HepG2 (cell line): ENCODE data around the gene SMAD6. TPM values are rescaled to one million over a fixed set of nuclear protein-coding genes. Genes with fewer than 3 reads are reported as not detected.

Source experiments
- ATAC-seq: fragments of 200-7000 bp; cut with Tn5 transposase; 3 replicates; pipeline ENCODE4 v1.9.1; 2020; ENCODE audit warnings: mild to moderate bottlenecking, moderate library complexity
- BruUV-seq: library from RNA; stranded (reverse); fragments of 400-500 nt; replicated peaks from 2 replicates; lab custom pipeline; 2021; lab: Mats Ljungman, UMichigan
- CTCF ChIA-PET: fragments of 300-600 bp; formaldehyde crosslinking; extraction: SDS; loops from one replicate; lab custom pipeline; 2021; ENCODE audit warnings: low total read pairs, inconsistent platforms, low intra/inter-chr PET ratio; lab: Yijun Ruan, JAX
- POLR2A ChIA-PET: fragments of 350-600 bp; sonication (Branson Sonifier 250); formaldehyde crosslinking; loops from one replicate; lab custom pipeline; 2020; ENCODE audit warnings: antibody characterized with exemption, inconsistent platforms; lab: Yijun Ruan, JAX
- DNase-seq: peaks from one replicate; pipeline ENCODE4 v3.0.0-alpha.2; 2015; ENCODE audit warnings: low spot score
- FAIRE-seq: peaks from 3 replicates; lab custom pipeline; 2011; peaks lifted over from hg19 to GRCh38; lab: Jason Lieb, UNC
- H2AFZ ChIP-seq: one replicate; pipeline ENCODE4 v1.6.1; 2011; ENCODE audit warnings: low read length, inconsistent platforms
- H3K27ac ChIP-seq: fragments of 300-600 bp; 3 replicates; pipeline ENCODE4 v1.8.0; 2011; ENCODE audit warnings: mixed run types, mild to moderate bottlenecking, mixed read lengths, low read length, inconsistent platforms; ENCODE audit not compliant: insufficient read depth; ENCODE audit errors: extremely low read length
- H3K27me3 ChIP-seq, 2 experiments: fragments of 200-600 bp in 1 of 2; 2 replicates in 1 of 2; 3 replicates in 1 of 2; pipeline versions ENCODE4 v1.6.0 to v1.8.0; 2011; ENCODE audit warnings: low read length in 2 of 2, mild to moderate bottlenecking in 2 of 2, moderate library complexity in 2 of 2, inconsistent platforms in 1 of 2; ENCODE audit not compliant: insufficient read depth in 2 of 2, control insufficient read depth in 1 of 2
- H3K36me3 ChIP-seq, 2 experiments: fragments of 200-600 bp in 1 of 2; replicated peaks in 1 of 2; 2 replicates in 1 of 2; 3 replicates in 1 of 2; pipeline versions ENCODE4 v1.5.1 to v1.8.0; 2011; ENCODE audit warnings: low read length in 2 of 2, inconsistent platforms in 1 of 2; ENCODE audit not compliant: insufficient read depth in 2 of 2, control insufficient read depth in 1 of 2
- H3K4me1 ChIP-seq: 2 replicates; pipeline ENCODE4 v1.5.1; 2012; ENCODE audit warnings: low read length, inconsistent platforms; ENCODE audit not compliant: insufficient read depth
- H3K4me2 ChIP-seq: 2 replicates; pipeline ENCODE4 v1.6.0; 2011; ENCODE audit warnings: low read depth, low read length, inconsistent platforms
- H3K4me3 ChIP-seq, 3 experiments: fragments of 200-600 bp in 1 of 3; sonication (generic), shearing (Covaris generic) in 1 of 3; replicated peaks in 1 of 3; 2 replicates each; pipeline ENCODE4 v1.5.1; 2011 to 2016; ENCODE audit warnings: low read length in 3 of 3, inconsistent platforms in 2 of 3, low read depth in 2 of 3, mild to moderate bottlenecking in 2 of 3, control low read depth in 1 of 3, mixed read lengths in 1 of 3; ENCODE audit not compliant: insufficient read depth in 1 of 3
- H3K79me2 ChIP-seq: one replicate; pipeline ENCODE4 v1.6.1; 2011; ENCODE audit warnings: low read length, inconsistent platforms; ENCODE audit not compliant: insufficient read depth
- H3K9ac ChIP-seq: 2 replicates; pipeline ENCODE4 v1.6.0; 2011; ENCODE audit warnings: mild to moderate bottlenecking, low read depth, low read length, inconsistent platforms; ENCODE audit not compliant: insufficient read depth
- H3K9me3 ChIP-seq: 2 replicates; pipeline ENCODE4 v1.5.1; 2012; ENCODE audit warnings: mild to moderate bottlenecking, low read length
- H4K20me1 ChIP-seq: 2 replicates; pipeline ENCODE4 v1.6.0; 2011; ENCODE audit warnings: inconsistent platforms, mild to moderate bottlenecking, low read length, moderate library complexity; ENCODE audit not compliant: insufficient read depth
- HNF4A ChIP-seq: sonication (generic); formaldehyde crosslinking; IDR thresholded peaks from 2 replicates; pipeline ENCODE4 v1.4.0; 2020; ENCODE audit warnings: missing genetic modification reagents
- KDM1A ChIP-seq: IDR thresholded peaks from 2 replicates; pipeline ENCODE4 v1.6.1; 2016; ENCODE audit warnings: missing compliant biosample characterization
- MLX ChIP-seq: IDR thresholded peaks from 2 replicates; pipeline ENCODE4 v1.6.1; 2016
- NBN ChIP-seq: fragments of 450-650 bp; conservative IDR thresholded peaks from 2 replicates; pipeline ENCODE4 v1.6.1; 2017
- NCOR1 ChIP-seq: fragments of 200-600 bp; sonication (generic); IDR thresholded peaks from 2 replicates; pipeline ENCODE4 v1.7.0; 2017; ENCODE audit warnings: antibody characterized with exemption, low read length, borderline replicate concordance
- NFYC ChIP-seq: IDR thresholded peaks from 2 replicates; pipeline ENCODE4 v1.6.1; 2016; ENCODE audit warnings: missing genetic modification reagents, missing compliant biosample characterization
- THAP9 ChIP-seq: sonication (generic); formaldehyde crosslinking; IDR thresholded peaks from 2 replicates; pipeline ENCODE4; 2020; ENCODE audit warnings: missing genetic modification reagents, mild to moderate bottlenecking, borderline replicate concordance
- ZBTB2 ChIP-seq: sonication (generic); formaldehyde crosslinking; IDR thresholded peaks from 2 replicates; pipeline ENCODE4 v1.8.0; 2022; ENCODE audit warnings: low read depth, missing genetic modification reagents
- ZC3H4 ChIP-seq: sonication (generic); formaldehyde crosslinking; IDR thresholded peaks from 2 replicates; pipeline ENCODE4 v1.4.0; 2020; ENCODE audit warnings: missing genetic modification reagents, borderline replicate concordance
- ZNF567 ChIP-seq: sonication (generic); formaldehyde crosslinking; IDR thresholded peaks from 2 replicates; pipeline ENCODE4 v1.8.1; 2023; ENCODE audit warnings: mild to moderate bottlenecking, missing genetic modification reagents, borderline replicate concordance
- ZNF784 ChIP-seq: sonication (generic); formaldehyde crosslinking; IDR thresholded peaks from 2 replicates; pipeline ENCODE4 v1.5.1; 2020; ENCODE audit warnings: missing genetic modification reagents, mild to moderate bottlenecking, borderline replicate concordance
- ZZZ3 ChIP-seq: sonication (generic); formaldehyde crosslinking; IDR thresholded peaks from 2 replicates; pipeline ENCODE4 v1.4.0; 2020; ENCODE audit warnings: missing genetic modification reagents, mild to moderate bottlenecking, borderline replicate concordance
- WGBS: methylation state at CpG from one replicate; pipeline ENCODE4 v1.1.6; 2017; ENCODE audit warnings: low lambda C conversion rate; 5-methylcytosine and 5-hydroxymethylcytosine counted together
- in situ Hi-C: cut with HindIII; loops from 2 replicates; pipeline ENCODE4 v1.10.0; 2017; ENCODE audit warnings: low pct_unique_long_range_greater_than_20kb; ENCODE audit not compliant: extremely low pct_ligation_motif_present
- intact Hi-C: fragments of 100-400 bp; cut with micrococcal nuclease; formaldehyde crosslinking; loops from one replicate; pipeline ENCODE4 v1.10.0; 2022; ENCODE audit not compliant: unreplicated experiment
- polyA plus RNA-seq, 8 experiments: library from polyadenylated mRNA; depleted of rRNA in 3 of 8; stranded (reverse) in 7 of 8; unstranded in 1 of 8; fragments of >200 nt; fragmentation: Illumina TruSeq in 4 of 8; extraction: Trizol in 4 of 8; gene quantifications; 2 replicates each; pipeline versions ENCODE4 v1.2.1 to v1.2.3, GENCODE V29; 2011 to 2016; ENCODE audit warnings: low read depth in 4 of 8, missing spikeins in 1 of 8, mixed read lengths in 1 of 8; ENCODE audit not compliant: insufficient read depth in 1 of 8
- total RNA-seq, 5 experiments: library from RNA; depleted of rRNA; stranded (reverse); fragments of >200 nt; fragmentation: Illumina TruSeq; extraction: Trizol; gene quantifications; 2 replicates each; pipeline ENCODE4 v1.2.3, GENCODE V29; 2016; ENCODE audit warnings: low read depth in 1 of 5

SMAD6 gene
- total and polyA plus RNA-seq, 2 of the 13 experiments (the other 11 are each of a cell fraction or from before 2014, with no cell fraction given), result 3.3 to 4.4 TPM

- Histone ChIP-seq H3K4me1 (peaks cover 21% of the 10 kb centered on the region), H3K36me3 (no peaks in the 10 kb centered on the region), H3K27me3 (no peaks in the 10 kb centered on the region; a peak in 1 of 5 replicates), H2AFZ (no peak overlapping the region), H3K9ac (no peak overlapping the region), H3K4me3 (no peak overlapping the region), H4K20me1 (0 out of 2 replicates have a peak, but pooled peaks cover 2% of the 10 kb centered on the region), H3K9me3 (no peaks in the 10 kb centered on the region), H3K27ac (no peak overlapping the region), H3K79me2 (no peaks in the 10 kb centered on the region), H3K4me2 (no peak overlapping the region)
- no peak for FAIRE-seq
- no peak for DNase-seq
- BruUV-seq, result no TSS peak
- POLR2A ChIA-PET, result no interaction called here
- 80% methylated on average over 4 of the region's 4 CpGs for WGBS
- TF ChIP-seq ZNF784 (no peak), HNF4A (no peak), ZNF567 (CRISPR knock-in tag) (no peak), KDM1A (no peak), MLX (no peak), ZC3H4 (CRISPR knock-in tag) (no peak), NBN (no peak), ZZZ3 (CRISPR knock-in tag) (no peak), NCOR1 (no peak), THAP9 (CRISPR knock-in tag) (no peak), NFYC (CRISPR knock-in tag) (no peak), ZBTB2 (no peak)
- intact Hi-C loops, result no loop called here
- no peak for ATAC-seq
- in situ Hi-C loops, result no loop called here
- CTCF ChIA-PET, result interaction anchor here (1.0 kb wide), 1 partner anchor 93 kb away, joined by 3 read pairs; no protein-coding TSS in a partner anchor
These were observed 5.3 kb upstream of the SMAD6 start for GRCh38 chr15:66696770-66697169.
